AG09319 (cell line): ENCODE measurements around the gene AMH.

Experiments
- DNase-seq: peaks from one replicate; pipeline ENCODE4 v3.0.0-alpha.2; 2010; ENCODE audit warnings: low read depth; ENCODE audit errors: extremely low read depth
- CTCF ChIP-seq: IDR thresholded peaks from 2 replicates; pipeline ENCODE4 v1.5.1; 2011; ENCODE audit warnings: low read depth, mild to moderate bottlenecking, inconsistent platforms, low read length, moderate library complexity

Gene AMH

GRCh38 chr19:2227415-2228156 is 21.5 kb upstream of the AMH start:
- no peak for DNase-seq
- TF ChIP-seq CTCF = no peak

GRCh38 chr19:2228157-2229030 is 20.7 kb upstream of the AMH start:
- DNase-seq = no peak
- no peak for TF ChIP-seq CTCF

GRCh38 chr19:2229103-2230032 is 19.8 kb upstream of the AMH start:
- TF ChIP-seq CTCF = no peak
- no peak for DNase-seq

- no peak for DNase-seq
These were observed 19.0 kb upstream of the AMH start for GRCh38 chr19:2230033-2230531.

GRCh38 chr19:2230807-2231533 is 18.2 kb upstream of the AMH start:
- no peak for DNase-seq
- TF ChIP-seq CTCF = no peak

More at GRCh38 chr19:2230033-2230531, 19.0 kb upstream of the AMH start:
- no peak for TF ChIP-seq CTCF

GRCh38 chr19:2231621-2232221 is 17.4 kb upstream of the AMH start:
- no peak for DNase-seq
- TF ChIP-seq CTCF = no peak
